DMS153 (cell line): ENCODE results near the gene RPGRIP1L.

Experiments
- DNase-seq: peaks from one replicate; lab custom pipeline; 2025; lab: John Stamatoyannopoulos, UW

RPGRIP1L gene

DNA sequence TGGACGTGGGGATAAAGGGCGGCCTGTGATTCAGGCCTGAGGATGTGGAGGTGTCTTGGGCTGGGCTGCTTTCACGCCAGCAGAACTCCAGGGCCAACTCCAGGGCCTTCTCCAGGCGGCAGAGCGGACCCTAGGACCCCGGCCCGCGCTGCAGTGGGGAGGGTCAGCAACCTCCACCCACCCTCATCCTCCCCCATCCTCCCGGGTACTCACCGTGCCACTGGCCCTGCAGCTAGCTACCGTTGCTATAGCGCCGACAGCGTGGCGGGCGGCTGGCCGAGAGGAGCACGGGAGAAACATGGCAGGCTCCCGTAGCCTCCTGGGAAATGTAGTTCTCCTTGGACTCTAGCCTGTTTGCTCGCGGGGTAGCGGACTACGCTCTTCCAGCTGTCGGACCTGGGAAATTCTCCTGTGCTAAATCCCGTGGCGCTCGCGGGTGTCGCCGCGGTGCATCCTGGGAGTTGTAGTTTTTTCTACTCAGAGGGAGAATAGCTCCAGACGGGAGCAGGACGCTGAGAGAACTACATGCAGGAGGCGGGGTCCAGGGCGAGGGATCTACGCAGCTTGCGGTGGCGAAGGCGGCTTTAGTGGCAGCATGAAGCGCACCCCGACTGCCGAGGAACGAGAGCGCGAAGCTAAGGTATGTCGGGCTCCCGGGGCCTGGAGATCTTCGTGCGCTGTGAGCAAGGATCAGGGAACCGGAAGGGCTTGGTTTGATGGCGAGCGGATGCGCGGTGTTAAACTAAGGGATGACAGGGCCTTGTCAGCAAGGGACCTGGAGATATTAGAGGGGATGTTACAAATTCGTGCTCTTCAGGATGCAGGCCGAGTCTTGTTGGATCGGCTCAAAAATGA is at the start of gene RPGRIP1L, which contains the start of gene FTO:
Gene RPGRIP1L (minus strand): TSS at position 270 of the 855 bp plus-strand sequence. CDS start 3,136 bp downstream, outside the sequence.
Gene FTO (plus strand): TSS at position 567 of the 855 bp plus-strand sequence.
- peak; percentile 89 for DNase-seq

DNA sequence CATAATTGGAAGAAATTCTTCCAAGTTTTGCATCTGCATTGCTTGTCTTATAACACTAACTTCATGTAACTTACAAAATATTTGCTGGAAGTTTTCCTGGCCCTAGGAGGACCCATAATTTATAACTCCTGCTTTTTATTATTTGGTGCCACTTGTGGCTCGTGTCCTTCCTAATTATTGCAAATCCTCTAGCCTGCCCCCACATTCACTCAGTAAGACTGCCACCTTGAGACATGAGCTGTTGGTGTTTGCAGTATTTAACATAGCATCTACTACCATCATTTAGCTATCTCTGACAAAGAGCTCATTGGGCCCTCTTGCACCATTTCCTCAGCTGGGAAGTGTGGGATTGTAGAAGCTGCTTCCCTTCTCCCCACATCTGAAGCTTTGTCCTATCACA is 49.8 kb upstream of the RPGRIP1L start:
- no peak for DNase-seq

DNA sequence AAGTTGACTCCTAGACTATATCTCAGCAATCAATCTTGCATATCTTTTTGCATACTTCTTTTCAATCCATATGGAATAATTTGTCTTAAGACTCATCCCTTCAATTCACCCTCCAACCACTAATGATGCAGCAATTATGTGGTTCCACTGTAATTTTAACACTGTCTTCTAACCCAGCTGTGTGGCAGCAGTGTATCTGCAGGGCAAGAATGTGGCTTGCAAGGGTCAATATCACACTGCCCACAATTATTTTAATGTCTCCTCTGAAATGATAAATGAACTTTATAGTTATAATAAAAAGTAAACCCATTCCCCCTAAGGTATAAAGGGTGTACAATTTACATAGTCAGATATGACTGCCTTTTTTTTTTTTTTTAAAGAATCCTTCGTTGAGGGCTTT is 48.9 kb upstream of the RPGRIP1L start:
- DNase-seq: no peak

DNA sequence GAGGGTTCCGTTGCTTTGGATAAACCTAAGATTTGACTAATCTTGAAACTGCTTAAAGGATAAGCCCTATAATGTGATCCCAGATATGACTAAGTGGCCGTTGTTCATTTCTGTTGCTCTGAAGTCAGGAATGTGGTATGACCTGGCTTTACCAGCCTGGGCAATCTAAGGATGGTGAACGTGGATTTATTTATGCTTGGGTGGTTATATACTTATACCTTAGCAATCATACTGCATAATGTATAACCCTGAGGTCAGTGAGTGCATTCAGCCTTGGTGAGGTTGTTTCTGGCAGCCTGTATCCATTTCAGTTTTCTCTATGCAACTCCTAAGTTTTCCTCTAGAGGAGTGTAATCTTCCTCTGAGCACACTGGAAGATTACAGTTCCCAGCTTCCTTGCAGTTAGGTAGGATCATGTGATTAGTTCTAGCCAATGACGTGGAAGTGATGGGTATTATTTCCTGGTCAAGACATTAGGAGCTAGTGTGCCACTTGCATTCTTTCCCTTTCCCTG is 42.2 kb upstream of the RPGRIP1L start:
- no peak for DNase-seq

DNA sequence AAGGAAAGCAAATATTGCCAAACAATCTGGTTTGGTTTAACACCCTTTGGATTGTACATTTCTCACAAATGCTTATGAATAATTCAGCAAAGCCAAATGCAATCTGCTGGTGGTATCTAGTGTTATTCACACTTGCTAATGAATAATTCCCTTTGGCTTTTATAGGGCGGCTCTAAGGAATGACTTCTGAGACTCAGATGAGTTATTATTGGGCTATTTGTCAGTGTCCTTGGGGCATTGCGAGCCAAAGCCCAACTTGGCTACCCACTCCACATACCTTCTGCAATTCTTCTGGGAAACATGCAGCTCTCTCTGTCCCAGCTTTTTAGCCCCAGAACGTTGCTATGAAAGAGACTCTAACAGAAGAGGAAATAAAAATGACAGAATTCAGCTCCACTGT is 41.4 kb upstream of the RPGRIP1L start:
- no peak for DNase-seq

DNA sequence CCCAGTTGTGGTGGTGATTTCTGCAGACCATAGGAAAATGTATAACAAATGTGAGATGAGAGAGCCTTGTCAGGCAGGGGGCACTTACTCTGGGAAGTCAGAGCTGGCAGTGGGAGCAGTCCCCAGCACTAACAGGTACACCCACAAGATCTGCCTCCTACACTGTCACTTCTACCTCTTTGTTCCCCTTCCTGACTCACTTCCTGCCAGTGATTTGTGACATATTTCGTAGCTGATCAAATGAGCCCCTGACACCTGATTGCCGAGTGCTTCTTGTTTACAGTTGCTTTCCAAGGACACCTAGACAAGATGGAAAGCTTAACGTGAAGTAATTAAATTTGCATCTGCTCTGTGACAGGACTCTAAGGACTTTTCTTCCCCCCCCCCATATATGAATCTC is 40.8 kb upstream of the RPGRIP1L start:
- DNase-seq: peak; percentile 27

DNA sequence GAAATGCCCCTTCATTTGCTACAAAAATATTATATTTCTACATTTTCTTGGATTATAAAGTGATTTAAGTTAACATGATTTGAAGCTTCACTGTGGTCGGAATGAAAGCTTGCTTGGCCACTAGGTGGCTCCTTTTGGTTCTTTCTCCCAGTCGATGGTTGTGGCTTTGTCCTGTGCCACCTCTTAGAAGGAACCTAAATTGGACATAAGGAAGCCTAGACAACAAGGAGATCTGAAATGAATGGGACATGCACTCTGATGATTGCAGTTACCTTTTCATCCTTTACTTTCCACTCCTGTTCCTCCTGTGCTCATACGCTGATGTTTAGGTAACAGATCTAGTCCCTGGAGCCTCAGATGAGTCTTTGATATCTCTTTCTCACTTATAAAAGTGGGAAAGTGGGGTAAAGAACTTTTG is 39.5 kb upstream of the RPGRIP1L start:
- no peak for DNase-seq

DNA sequence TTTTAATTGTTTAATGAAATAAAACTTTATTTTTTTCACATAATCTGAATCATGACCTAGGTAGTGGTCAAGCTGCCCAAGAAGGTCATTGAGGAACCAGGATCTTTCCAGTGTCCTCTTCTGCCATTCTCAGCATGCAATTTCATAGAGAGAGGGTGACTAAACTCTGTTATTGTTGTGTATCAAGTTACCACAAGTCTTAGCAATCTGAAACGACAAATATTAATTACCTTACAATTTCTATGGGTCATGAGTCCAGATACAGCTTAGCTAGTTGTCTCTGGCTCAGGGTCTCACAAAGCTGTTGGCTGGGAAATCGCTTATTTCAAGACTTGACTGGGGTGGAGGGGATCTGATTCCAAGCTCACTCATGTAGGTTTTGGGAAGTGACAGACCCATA is 37.9 kb upstream of the RPGRIP1L start:
- DNase-seq: no peak

DNA sequence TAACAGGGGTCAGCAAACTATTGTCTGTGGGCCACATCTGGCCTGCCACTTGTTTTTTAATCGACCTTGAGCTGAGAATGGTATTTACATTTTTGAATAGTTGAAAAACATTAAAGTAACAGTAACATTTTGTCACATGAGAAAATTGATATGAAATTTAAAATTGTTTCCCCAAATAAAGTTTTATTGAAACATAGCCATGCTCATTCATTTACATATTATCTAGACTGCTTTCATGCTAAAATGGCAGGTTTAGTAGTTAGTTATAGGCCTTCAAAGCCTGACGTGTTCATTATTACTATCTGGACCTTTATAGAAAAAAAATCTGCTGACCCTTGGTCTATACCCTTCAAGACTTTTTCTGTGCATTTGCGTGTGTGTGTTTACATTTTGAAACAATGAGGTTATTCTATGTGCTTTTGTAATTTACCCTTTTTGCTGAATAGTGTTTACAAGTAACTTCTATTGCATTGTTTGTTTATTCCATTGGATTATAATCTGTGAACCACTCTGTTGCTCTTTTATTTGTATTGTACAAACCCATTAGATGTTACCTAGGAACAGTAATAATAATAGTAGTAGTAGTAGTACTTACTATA is 37.4 kb upstream of the RPGRIP1L start:
- no peak for DNase-seq

DNA sequence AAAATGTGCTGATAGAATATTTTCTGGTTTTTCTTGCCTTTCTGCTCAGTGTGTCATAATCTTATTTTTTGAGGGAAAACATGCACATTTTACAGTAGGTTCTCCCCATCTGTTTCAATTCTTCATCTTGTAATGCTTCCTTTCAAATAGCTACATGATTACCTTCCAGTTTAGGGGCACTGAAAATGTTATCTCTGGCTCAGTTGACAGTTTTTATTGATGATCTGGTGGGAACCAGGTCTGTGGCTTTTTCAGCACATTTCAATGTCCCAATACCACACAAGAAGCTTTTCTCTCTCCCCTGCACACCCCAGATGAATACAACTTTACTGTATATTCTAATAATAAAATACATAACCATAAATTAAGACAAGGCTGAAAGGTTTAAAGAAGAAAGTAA is 36.8 kb upstream of the RPGRIP1L start:
- DNase-seq: no peak

DNA sequence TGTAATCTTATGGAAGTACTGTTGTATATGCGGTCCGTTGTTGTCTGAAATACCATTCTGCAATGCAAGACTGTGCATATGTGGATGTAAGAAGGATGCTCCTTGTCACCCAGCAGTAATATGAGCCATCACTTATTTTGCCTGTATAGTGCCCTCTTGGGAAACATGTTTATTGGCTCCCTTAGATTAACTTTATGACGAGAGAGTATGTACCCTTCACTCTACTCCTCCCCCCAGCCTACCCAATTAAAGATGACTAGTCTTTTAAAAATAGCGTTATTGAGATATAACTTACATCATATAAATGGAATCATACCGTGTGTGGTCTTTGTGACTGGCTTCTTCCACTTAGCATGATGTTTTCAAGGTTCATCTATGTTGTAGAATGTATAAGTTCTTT is 33.9 kb upstream of the RPGRIP1L start:
- no peak for DNase-seq

DNA sequence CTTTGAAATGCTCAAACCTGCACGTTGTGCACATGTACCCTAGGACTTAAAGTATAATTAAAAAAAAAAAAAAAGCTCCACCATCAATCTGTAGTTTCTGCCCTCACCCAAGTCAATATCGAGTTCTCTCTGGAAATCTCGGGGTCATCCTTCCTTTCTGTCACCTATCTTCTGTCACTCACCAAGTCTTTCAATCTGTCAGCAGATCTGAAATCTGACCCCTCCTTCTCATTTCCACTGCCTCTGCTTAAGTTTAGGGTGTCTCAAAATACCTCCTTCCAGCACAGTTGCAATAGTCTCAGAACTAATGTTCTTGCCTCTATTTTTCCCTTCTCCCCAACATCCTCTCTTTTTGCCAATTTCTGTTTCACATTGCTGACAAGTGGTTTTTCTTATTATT is 32.6 kb upstream of the RPGRIP1L start:
- DNase-seq: no peak

DNA sequence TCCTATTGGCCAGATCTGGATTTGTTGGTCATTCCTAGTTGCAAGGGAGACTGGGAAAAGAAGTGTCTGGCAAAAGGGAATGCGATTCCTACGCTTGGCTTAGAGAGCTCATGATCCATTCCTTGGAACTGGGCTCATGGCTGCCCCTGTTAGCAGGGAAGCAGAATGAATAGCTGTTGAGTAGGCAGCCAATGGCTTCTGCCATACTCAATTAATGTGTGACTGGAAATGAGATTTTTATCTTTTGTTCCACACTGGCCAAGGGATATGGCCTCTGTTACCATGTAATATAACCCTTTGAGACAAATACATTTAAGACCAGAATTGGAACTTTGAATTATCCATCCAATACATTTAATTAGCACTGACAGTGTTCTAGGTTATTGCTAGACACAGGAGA is 31.2 kb upstream of the RPGRIP1L start:
- no peak for DNase-seq

DNA sequence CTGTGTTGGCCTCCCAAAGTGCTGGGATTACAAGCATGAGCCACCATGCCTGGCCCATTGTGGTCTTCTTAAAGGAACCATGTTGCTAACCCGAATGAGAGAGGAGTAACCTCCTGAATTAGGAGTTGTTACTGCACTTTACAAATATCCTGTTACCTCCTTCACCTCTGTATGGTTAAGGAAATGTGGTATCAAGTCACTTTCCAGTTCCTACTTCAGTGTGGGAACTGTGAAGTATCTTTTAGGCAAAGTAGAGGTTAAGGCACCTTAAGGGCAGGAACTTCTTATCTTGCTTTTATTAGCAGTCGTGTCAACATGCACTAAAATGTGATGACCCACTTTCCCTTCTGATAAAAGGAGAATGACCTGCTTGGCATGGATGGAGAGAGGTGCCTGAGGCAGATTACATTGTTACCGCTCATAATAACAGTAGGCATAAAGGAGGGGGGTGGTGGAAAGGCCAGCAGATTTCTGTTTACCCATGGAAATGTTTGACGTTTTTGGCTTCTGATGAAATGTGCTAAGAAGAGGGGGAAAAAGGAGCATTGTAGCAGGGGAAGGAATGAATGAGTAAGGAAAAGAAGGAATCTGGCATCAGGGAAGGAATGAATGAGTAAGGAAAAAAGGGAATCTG is 28.8 kb upstream of the RPGRIP1L start:
- DNase-seq: no peak

DNA sequence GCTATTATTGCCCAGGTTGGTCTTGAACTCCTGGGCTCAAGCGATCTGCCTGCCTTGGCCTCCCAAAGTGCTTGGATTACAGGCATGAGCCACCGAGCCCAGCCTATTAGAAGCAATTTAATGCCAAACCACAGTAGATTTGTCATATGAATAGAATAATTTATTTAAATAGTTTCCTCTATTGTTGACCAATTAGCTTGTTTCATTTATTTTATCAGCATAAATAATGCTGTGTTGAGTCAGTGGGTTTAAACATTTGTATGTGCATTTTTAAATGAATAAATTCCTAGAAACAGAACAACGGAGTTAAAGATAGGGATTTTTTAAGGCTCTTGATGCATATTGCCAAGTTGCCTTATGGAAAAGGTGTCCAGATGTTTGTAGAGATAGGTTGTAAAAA is 27.0 kb upstream of the RPGRIP1L start:
- no peak for DNase-seq

DNA sequence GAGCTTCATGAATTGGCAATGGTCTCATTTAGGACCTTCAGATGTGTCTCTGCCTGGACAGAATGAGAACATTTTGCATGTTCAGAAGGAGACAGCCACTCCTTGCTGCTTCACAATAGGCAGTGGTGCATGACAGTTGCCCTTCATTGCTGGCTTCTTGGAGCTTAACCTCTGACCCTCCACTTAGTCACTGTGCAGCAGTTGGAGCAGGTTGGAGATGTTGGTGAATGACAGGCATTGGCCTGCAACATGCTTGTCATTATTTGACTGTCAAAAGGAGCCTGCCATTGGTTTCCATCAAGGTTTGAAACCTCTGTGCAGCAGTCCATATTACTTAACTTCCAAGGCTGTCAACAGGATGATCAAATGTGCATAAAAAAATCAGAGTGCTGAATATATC is 23.0 kb upstream of the RPGRIP1L start:
- no peak for DNase-seq

DNA sequence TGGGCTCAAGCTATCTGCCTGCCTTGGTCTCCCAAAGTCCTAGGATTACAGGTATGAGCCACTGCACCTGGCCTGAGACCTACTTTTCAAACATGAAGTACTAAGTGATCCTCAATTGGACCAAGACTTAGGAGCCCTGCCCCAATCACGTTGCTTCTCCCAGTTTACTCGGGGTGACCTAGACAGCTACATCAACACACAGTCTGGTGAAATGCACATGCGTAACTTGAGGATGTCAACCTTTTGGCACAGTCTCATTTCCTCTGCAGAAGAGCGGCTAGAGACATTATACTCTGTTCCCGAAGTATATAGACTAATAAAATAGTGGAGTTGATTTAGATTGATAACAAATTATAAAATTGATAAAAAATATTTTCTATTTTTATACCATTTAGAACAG is 17.4 kb upstream of the RPGRIP1L start:
- DNase-seq: no peak

DNA sequence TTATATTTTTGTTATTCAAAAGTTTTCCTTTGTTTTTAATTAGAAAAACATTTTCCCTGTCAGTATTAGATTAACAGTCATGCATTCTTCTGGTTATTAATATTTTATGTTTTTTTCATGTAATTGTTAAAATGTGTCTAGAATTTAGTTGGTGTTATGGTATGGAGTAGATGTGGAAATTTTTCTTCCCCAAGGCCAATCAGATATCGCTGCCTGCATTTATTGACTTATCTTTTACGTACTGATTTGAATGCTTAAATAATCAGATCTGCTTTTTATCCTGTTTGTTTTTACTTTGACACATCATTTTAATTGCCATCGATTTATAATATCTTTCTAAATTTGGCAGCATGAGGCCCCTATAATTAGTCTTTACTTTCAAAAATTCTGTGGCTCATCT is 13.9 kb upstream of the RPGRIP1L start:
- no peak for DNase-seq

DNA sequence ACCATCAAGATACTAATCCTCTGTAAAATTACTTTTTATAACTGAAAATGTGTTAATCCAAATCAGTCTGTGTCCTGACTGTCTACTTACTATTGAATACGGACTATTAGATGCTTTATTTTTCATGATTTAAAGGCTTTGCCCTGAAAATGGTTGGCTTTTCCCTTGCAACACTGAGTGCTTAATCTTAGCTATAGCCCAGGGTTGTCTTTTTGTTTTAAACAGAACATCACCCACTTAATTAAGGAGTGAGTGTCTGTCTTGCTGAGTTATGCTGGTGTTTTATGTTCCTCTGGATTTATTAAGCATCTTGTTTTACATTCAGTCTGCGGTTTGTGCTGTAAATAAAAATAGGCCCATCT is 11.3 kb upstream of the RPGRIP1L start:
- DNase-seq: no peak

DNA sequence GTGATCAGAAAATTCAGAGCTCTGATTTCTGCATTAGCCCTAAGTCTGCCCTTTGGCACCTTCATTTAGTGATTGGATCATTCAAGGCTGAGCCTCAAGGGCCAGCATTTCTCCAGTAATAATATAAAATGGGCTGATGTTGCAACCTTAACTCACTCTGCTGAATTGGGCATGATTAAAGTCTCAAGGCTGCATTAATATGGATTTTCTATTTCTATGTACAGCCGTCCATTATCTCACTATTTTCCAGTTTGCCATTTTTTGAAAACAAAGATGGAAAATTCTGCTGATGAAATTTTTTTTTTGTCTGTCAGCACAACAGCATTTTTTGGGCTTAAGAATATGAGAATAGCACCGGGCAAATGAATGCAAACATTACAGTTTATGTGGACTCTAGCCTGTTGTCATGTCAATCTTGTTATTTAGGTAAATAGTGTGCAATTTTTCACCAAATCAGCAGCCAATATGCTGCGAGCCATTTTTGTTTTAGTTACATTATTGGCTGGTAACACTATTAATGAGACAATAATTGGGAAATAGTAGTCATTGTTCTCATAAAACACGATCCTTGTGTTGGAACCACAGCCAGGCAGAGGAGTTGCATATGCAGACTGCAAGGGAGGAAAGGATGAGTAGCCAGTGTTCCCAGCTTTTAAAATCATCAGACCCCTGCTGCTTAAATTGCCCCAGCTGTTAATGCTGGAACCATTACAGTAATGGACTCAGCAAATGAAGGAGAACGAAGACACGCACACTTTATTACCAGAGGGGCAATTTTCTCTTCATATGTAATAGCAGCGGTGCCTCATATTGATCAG is 10.8 kb upstream of the RPGRIP1L start:
- no peak for DNase-seq

DNA sequence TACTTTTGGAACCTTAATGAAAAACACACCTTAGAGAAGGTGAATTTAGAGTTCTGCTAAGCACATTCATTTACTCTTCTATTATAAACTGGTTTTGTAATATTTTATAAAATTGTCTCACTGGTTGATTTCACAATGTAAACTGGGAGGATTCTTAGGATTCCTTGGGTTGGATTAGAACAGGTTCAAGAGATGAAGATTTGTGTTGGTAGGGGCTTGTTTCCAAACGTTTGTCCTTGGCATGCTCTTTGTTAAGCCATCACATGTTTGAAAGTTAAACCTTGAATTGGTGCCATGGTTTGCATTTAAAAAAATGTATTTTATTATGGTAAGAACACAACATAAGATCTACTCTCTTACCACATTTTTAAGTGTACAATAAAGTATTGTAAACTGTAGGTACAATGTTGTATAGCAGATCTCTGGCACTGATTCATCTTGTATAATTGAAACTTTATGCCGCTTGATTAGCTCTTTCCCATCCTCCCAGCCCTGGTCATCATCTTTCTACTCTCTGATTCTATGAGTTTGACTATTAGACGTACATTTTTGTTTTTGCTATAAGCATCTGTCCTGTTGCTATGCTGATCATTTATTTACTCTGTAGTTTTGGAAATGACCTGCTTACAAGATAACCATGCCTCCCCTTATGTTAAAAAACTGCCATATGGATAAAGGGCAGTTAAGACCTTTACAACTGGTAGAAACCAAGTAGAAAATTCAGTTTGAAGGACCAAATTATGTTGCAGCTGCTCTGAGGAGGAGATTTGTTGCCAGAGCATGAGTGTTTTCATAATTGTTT is 9.9 kb upstream of the RPGRIP1L start:
- no peak for DNase-seq
